Mesendoderm (in vitro differentiated cells): ENCODE measurements around the gene RCSD1.
"Not testable (repeated sequence)": the region's sequence is repeated elsewhere in the genome, so short reads cannot be mapped to it uniquely, and the experiment has no call there.

Experiments used
- DNase-seq: peaks from one replicate; pipeline ENCODE4 v3.0.0; 2013
- H2AK5ac ChIP-seq: 2 replicates; pipeline ENCODE4 v1.6.1; 2013; ENCODE audit warnings: low read length, inconsistent platforms
- H2BK120ac ChIP-seq: 2 replicates; pipeline ENCODE4 v1.6.1; 2013; ENCODE audit warnings: low read depth, mild to moderate bottlenecking, low read length, moderate library complexity, mixed read lengths
- H2BK15ac ChIP-seq: replicated peaks from 2 replicates; pipeline ENCODE4 v1.6.1; 2013; ENCODE audit warnings: low read depth, mild to moderate bottlenecking, moderate library complexity
- H2BK5ac ChIP-seq: 2 replicates; pipeline ENCODE4 v1.6.1; 2013; ENCODE audit warnings: low read length, inconsistent platforms
- H3K18ac ChIP-seq: 2 replicates; pipeline ENCODE4 v1.6.1; 2013; ENCODE audit warnings: mild to moderate bottlenecking, low read length, mixed read lengths
- H3K23ac ChIP-seq: one replicate; pipeline ENCODE4 v1.6.1; 2013; ENCODE audit warnings: low read length
- H3K27ac ChIP-seq: 2 replicates; pipeline ENCODE4 v1.5.1; 2013; ENCODE audit warnings: low read depth, mild to moderate bottlenecking, inconsistent platforms, low read length, moderate library complexity
- H3K27me3 ChIP-seq: 2 replicates; pipeline ENCODE4 v1.6.1; 2013; ENCODE audit warnings: low read length, control low read depth, mild to moderate bottlenecking, inconsistent platforms; ENCODE audit not compliant: insufficient read depth, poor library complexity
- H3K36me3 ChIP-seq: 2 replicates; pipeline ENCODE4 v1.6.1; 2013; ENCODE audit warnings: low read length, inconsistent platforms; ENCODE audit not compliant: control insufficient read depth, insufficient read depth
- H3K4ac ChIP-seq: one replicate; pipeline ENCODE4 v1.6.1; 2013; ENCODE audit warnings: low read depth, mild to moderate bottlenecking, low read length, moderate library complexity
- H3K4me1 ChIP-seq: 2 replicates; pipeline ENCODE4 v1.6.1; 2013; ENCODE audit warnings: low read depth, low read length, inconsistent platforms; ENCODE audit not compliant: control insufficient read depth
- H3K4me2 ChIP-seq: 2 replicates; pipeline ENCODE4 v1.6.1; 2013; ENCODE audit warnings: low read length
- H3K4me3 ChIP-seq: 2 replicates; pipeline ENCODE4 v1.5.1; 2013; ENCODE audit warnings: mild to moderate bottlenecking, low read length
- H3K56ac ChIP-seq: one replicate; pipeline ENCODE4 v1.6.1; 2013; ENCODE audit warnings: low read length
- H3K79me1 ChIP-seq: 2 replicates; pipeline ENCODE4 v1.6.1; 2013; ENCODE audit warnings: low read length, inconsistent platforms
- H3K79me2 ChIP-seq: 2 replicates; pipeline ENCODE4 v1.6.1; 2013; ENCODE audit warnings: mild to moderate bottlenecking, low read length; ENCODE audit not compliant: control insufficient read depth, insufficient read depth
- H3K9ac ChIP-seq: 2 replicates; pipeline ENCODE4 v1.6.1; 2013; ENCODE audit warnings: low read length, inconsistent platforms
- H4K5ac ChIP-seq: one replicate; pipeline ENCODE4 v1.6.1; 2013; ENCODE audit warnings: low read length
- H4K8ac ChIP-seq: one replicate; pipeline ENCODE4 v1.6.1; 2013; ENCODE audit warnings: low read depth, mild to moderate bottlenecking, control low read depth, low read length, moderate library complexity
- WGBS: extraction: QIAGEN DNeasy Blood & Tissue Kit; methylation state at CpG from one replicate; pipeline ENCODE4 v1.1.7; 2013; ENCODE audit warnings: low lambda C conversion rate, missing lambda C conversion rate; ENCODE audit not compliant: insufficient coverage; ENCODE audit errors: extremely low coverage; 5-methylcytosine and 5-hydroxymethylcytosine counted together

The RCSD1 gene

GRCh38 chr1:167717351-167717750 is 87.3 kb downstream of the RCSD1 start:
- Histone ChIP-seq H3K18ac (no peak overlapping the region), H3K4ac (no peak overlapping the region), H3K79me2 (peaks cover 5% of the 10 kb centered on the region), H3K27me3 (no peaks in the 10 kb centered on the region), H4K8ac (no peak overlapping the region), H2AK5ac (no peak overlapping the region), H2BK5ac (no peak overlapping the region), H3K56ac (no peak overlapping the region), H3K4me1 (peaks cover 12% of the 10 kb centered on the region), H3K4me3 (no peak overlapping the region), H3K23ac (no peak overlapping the region), H3K27ac (no peak overlapping the region), H3K4me2 (no peak overlapping the region), H3K79me1 (no peaks in the 10 kb centered on the region), H4K5ac (no peak overlapping the region), H2BK120ac (no peak overlapping the region), H3K9ac (no peak overlapping the region), H2BK15ac (no peak overlapping the region), H3K36me3 (no peaks in the 10 kb centered on the region)
- no peak for DNase-seq
- WGBS = no CpG with 5 or more reads among the region's 3 CpGs

GRCh38 chr1:167718914-167719691 is 89.1 kb downstream of the RCSD1 start:
- DNase-seq = peak; percentile 91
- Histone ChIP-seq H3K4me3 (no peak overlapping the region), H3K9ac (peak overlapping the region; percentile 54), H2BK15ac (peak overlapping the region; percentile 88), H3K56ac (peak overlapping the region; percentile 83), H3K23ac (no peak overlapping the region), H4K8ac (no peak overlapping the region), H3K27ac (peak overlapping the region; percentile 65), H3K4me2 (no peak overlapping the region), H3K18ac (peak overlapping the region; percentile 43), H4K5ac (no peak overlapping the region), H3K36me3 (no peaks in the 10 kb centered on the region), H2BK120ac (peak overlapping the region; percentile 50), H3K27me3 (no peaks in the 10 kb centered on the region), H2BK5ac (peak overlapping the region; percentile 79), H3K4me1 (peaks cover 14% of the 10 kb centered on the region), H2AK5ac (no peak overlapping the region), H3K4ac (peak overlapping the region; percentile 71), H3K79me2 (peaks cover 22% of the 10 kb centered on the region), H3K79me1 (peaks cover under 1% of the 10 kb centered on the region)
- WGBS = no CpG with 5 or more reads among the region's 7 CpGs

GRCh38 chr1:167719715-167720421 is 89.8 kb downstream of the RCSD1 start:
- peak overlapping the region; percentile 50 for H2BK120ac ChIP-seq
- not testable (repeated sequence) for H4K8ac ChIP-seq, H3K4me2 ChIP-seq, H3K4me3 ChIP-seq, DNase-seq, H2AK5ac ChIP-seq, H3K4ac ChIP-seq, H4K5ac ChIP-seq, H3K23ac ChIP-seq, H3K79me1 ChIP-seq, H3K36me3 ChIP-seq, H3K27me3 ChIP-seq
- H3K9ac ChIP-seq = peak overlapping the region; percentile 23
- peak overlapping the region; percentile 43 for H3K18ac ChIP-seq
- peak overlapping the region; percentile 75 for H3K56ac ChIP-seq
- H3K79me2 ChIP-seq = peaks cover 30% of the 10 kb centered on the region
- H2BK5ac ChIP-seq = peak overlapping the region; percentile 51
- no CpG with 5 or more reads among the region's 25 CpGs for WGBS
- peaks cover 21% of the 10 kb centered on the region for H3K4me1 ChIP-seq
- H3K27ac ChIP-seq = peak overlapping the region; percentile 65
- peak overlapping the region; percentile 65 for H2BK15ac ChIP-seq

GRCh38 chr1:167720965-167721616 is 91.1 kb downstream of the RCSD1 start:
- H3K23ac ChIP-seq = no peak overlapping the region
- no peaks in the 10 kb centered on the region for H3K36me3 ChIP-seq
- H2BK5ac ChIP-seq = peak overlapping the region; percentile 12
- H4K5ac ChIP-seq = no peak overlapping the region
- peaks cover 23% of the 10 kb centered on the region for H3K4me1 ChIP-seq
- H2AK5ac ChIP-seq = no peak overlapping the region
- H4K8ac ChIP-seq = no peak overlapping the region
- no peak overlapping the region for H2BK120ac ChIP-seq
- H2BK15ac ChIP-seq = no peak overlapping the region
- peak overlapping the region; percentile 57 for H3K4me3 ChIP-seq
- peak overlapping the region; percentile 90 for H3K4me2 ChIP-seq
- peak; percentile 65 for DNase-seq
- peak overlapping the region; percentile 10 for H3K27ac ChIP-seq
- H3K4ac ChIP-seq = peak overlapping the region; percentile 49
- peak overlapping the region; percentile 94 for H3K56ac ChIP-seq
- H3K27me3 ChIP-seq = no peaks in the 10 kb centered on the region
- no CpG with 5 or more reads among the region's 13 CpGs for WGBS
- H3K79me1 ChIP-seq = peaks cover 9% of the 10 kb centered on the region
- H3K9ac ChIP-seq = peak overlapping the region; percentile 93
- H3K18ac ChIP-seq = peak overlapping the region; percentile 9
- peaks cover 38% of the 10 kb centered on the region for H3K79me2 ChIP-seq

DNA sequence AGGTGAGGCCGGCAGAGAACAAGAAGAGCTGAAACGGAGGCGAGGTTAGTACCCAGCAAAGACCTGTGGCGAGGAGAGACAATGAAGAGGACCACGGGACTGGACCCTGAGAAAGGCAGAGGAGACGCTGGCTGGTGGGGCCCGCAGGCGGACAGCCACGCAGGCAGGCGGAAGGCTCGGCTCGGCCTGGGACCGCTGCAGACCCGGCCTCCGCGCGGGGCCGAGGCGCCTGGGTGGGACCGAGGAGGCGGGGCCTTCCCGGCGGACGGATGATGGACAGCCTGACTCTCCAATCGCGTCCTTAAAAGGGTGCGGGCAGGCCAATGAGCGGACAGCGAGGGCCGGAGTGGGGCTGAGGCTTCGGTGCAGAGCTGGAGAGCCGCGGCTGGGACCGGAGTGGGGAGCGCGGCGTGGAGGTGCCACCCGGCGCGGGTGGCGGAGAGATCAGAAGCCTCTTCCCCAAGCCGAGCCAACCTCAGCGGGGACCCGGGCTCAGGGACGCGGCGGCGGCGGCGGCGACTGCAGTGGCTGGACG is 91.7 kb downstream of the RCSD1 start, which contains the start of gene MPZL1:
TSS of gene MPZL1 (plus strand) at position 366 of the 535 bp plus-strand sequence. CDS start 170 bp downstream, outside the sequence.
- Histone ChIP-seq H3K18ac (peak within 1 kb of the TSS; percentile 94), H4K8ac (no peak within 1 kb of the TSS), H3K27me3 (no peaks in the 10 kb centered on the region), H2BK5ac (peak within 1 kb of the TSS; percentile 88), H3K4me1 (peaks cover 23% of the 10 kb centered on the region), H3K9ac (peak within 1 kb of the TSS; percentile 93), H3K27ac (peak within 1 kb of the TSS; percentile 87), H3K4me2 (peak within 1 kb of the TSS; percentile 90), H3K79me2 (peaks cover 41% of the 10 kb centered on the region), H4K5ac (no peak within 1 kb of the TSS), H3K23ac (peak within 1 kb of the TSS; percentile 45), H2BK15ac (no peak within 1 kb of the TSS), H3K36me3 (no peaks in the 10 kb centered on the region), H2AK5ac (no peak within 1 kb of the TSS), H3K56ac (peak within 1 kb of the TSS; percentile 94), H3K4me3 (peak within 1 kb of the TSS; percentile 90), H3K79me1 (peaks cover 9% of the 10 kb centered on the region), H2BK120ac (peak within 1 kb of the TSS; percentile 66), H3K4ac (peak within 1 kb of the TSS; percentile 73)
- WGBS = no CpG with 5 or more reads among the region's 52 CpGs
- peak; percentile 93 for DNase-seq
